HEK293 (cell line): ENCODE data around the gene FGD4.

Experiments
- CTCF ChIA-PET: fragments of 350-600 bp; formaldehyde crosslinking; extraction: SDS; loops from one replicate; lab custom pipeline; 2021; ENCODE audit warnings: antibody characterized with exemption; lab: Yijun Ruan, JAX
- POLR2A ChIA-PET: fragments of 300-600 bp; formaldehyde crosslinking; extraction: SDS; loops from one replicate; lab custom pipeline; 2020; ENCODE audit warnings: antibody characterized with exemption, inconsistent platforms; lab: Yijun Ruan, JAX
- H3K27ac ChIP-seq: fragments of 200-500 bp; sonication (Bioruptor generic); 2 replicates; pipeline ENCODE4 v1.5.1; 2014; ENCODE audit warnings: low read depth, low read length, control low read depth, inconsistent platforms; ENCODE audit errors: extremely low read depth
- H3K36me3 ChIP-seq, 2 experiments: fragments of 200-500 bp in 1 of 2; sonication (Bioruptor generic) in 1 of 2; 1 replicate in 1 of 2; 2 replicates in 1 of 2; pipeline ENCODE4 v1.5.1; 2014 to 2017; ENCODE audit warnings: inconsistent platforms in 2 of 2, low read length in 2 of 2; ENCODE audit not compliant: control insufficient read depth in 2 of 2, insufficient read depth in 1 of 2
- H3K4me1 ChIP-seq: fragments of 200-500 bp; sonication (Bioruptor generic); 2 replicates; pipeline ENCODE4 v1.5.1; 2014; ENCODE audit warnings: mild to moderate bottlenecking, low read length, inconsistent platforms; ENCODE audit not compliant: control insufficient read depth, insufficient read depth
- H3K4me3 ChIP-seq: 2 replicates; pipeline ENCODE4 v1.5.1; 2011; ENCODE audit warnings: low read depth, mild to moderate bottlenecking, control low read depth, low read length, moderate library complexity
- H3K9me3 ChIP-seq: fragments of 200-500 bp; sonication (Bioruptor generic); 2 replicates; pipeline ENCODE4 v1.5.1; 2014; ENCODE audit warnings: low read depth, low read length, inconsistent platforms; ENCODE audit not compliant: control insufficient read depth, insufficient read depth
- EGR2 ChIP-seq: fragments of 450-650 bp; formaldehyde crosslinking; IDR thresholded peaks from 2 replicates; pipeline ENCODE4 v1.5.1; 2016; ENCODE audit warnings: low read depth, missing biosample characterization, missing genetic modification characterization
- GLIS1 ChIP-seq: fragments of 450-650 bp; formaldehyde crosslinking; IDR thresholded peaks from 2 replicates; pipeline ENCODE4 v1.5.1; 2016; ENCODE audit warnings: missing biosample characterization, missing genetic modification characterization
- HOXC10 ChIP-seq: sonication (generic); formaldehyde crosslinking; IDR thresholded peaks from 2 replicates; pipeline ENCODE4 v1.8.1; 2023; ENCODE audit warnings: mild to moderate bottlenecking, missing genetic modification reagents
- HOXD13 ChIP-seq: sonication (generic); formaldehyde crosslinking; IDR thresholded peaks from 2 replicates; pipeline ENCODE4 v1.8.0; 2022; ENCODE audit warnings: missing genetic modification reagents, borderline replicate concordance
- KLF8 ChIP-seq: fragments of 450-650 bp; formaldehyde crosslinking; IDR thresholded peaks from 2 replicates; pipeline ENCODE4 v1.5.1; 2016; ENCODE audit warnings: missing biosample characterization, missing genetic modification characterization
- ZBTB20 ChIP-seq: fragments of 450-650 bp; formaldehyde crosslinking; IDR thresholded peaks from 2 replicates; pipeline ENCODE4 v1.5.1; 2016; ENCODE audit warnings: missing biosample characterization, missing genetic modification characterization
- ZFHX2 ChIP-seq: fragments of 450-650 bp; formaldehyde crosslinking; conservative IDR thresholded peaks from 2 replicates; pipeline ENCODE4 v1.5.1; 2016; ENCODE audit warnings: missing biosample characterization, missing genetic modification characterization
- ZFP37 ChIP-seq: fragments of 450-650 bp; formaldehyde crosslinking; IDR thresholded peaks from 2 replicates; pipeline ENCODE4 v1.5.1; 2016; ENCODE audit warnings: missing biosample characterization, missing genetic modification characterization
- ZNF133 ChIP-seq: fragments of 450-650 bp; formaldehyde crosslinking; IDR thresholded peaks from 2 replicates; pipeline ENCODE4 v1.5.1; 2016; ENCODE audit warnings: missing biosample characterization, missing genetic modification characterization
- ZNF138 ChIP-seq: fragments of 450-650 bp; formaldehyde crosslinking; IDR thresholded peaks from 2 replicates; pipeline ENCODE4 v1.5.1; 2016; ENCODE audit warnings: missing biosample characterization, missing genetic modification characterization, borderline replicate concordance
- ZNF302 ChIP-seq: fragments of 450-650 bp; formaldehyde crosslinking; IDR thresholded peaks from 2 replicates; pipeline ENCODE4 v1.5.1; 2016; ENCODE audit warnings: missing biosample characterization, missing genetic modification characterization, low read depth
- ZNF311 ChIP-seq: fragments of 450-650 bp; formaldehyde crosslinking; IDR thresholded peaks from 2 replicates; pipeline ENCODE4 v1.5.1; 2017; ENCODE audit warnings: missing biosample characterization, missing genetic modification characterization, borderline replicate concordance
- ZNF324 ChIP-seq: fragments of 450-650 bp; formaldehyde crosslinking; IDR thresholded peaks from 2 replicates; pipeline ENCODE4 v1.5.1; 2016; ENCODE audit warnings: missing biosample characterization, missing genetic modification characterization
- ZNF341 ChIP-seq: fragments of 450-650 bp; formaldehyde crosslinking; IDR thresholded peaks from 2 replicates; pipeline ENCODE4; 2016; ENCODE audit warnings: low read depth, missing biosample characterization, missing genetic modification characterization
- ZNF354C ChIP-seq: fragments of 450-650 bp; formaldehyde crosslinking; IDR thresholded peaks from 2 replicates; pipeline ENCODE4 v1.5.1; 2016; ENCODE audit warnings: missing biosample characterization, missing genetic modification characterization, low read depth, borderline replicate concordance
- ZNF391 ChIP-seq: fragments of 450-650 bp; formaldehyde crosslinking; IDR thresholded peaks from 2 replicates; pipeline ENCODE4 v1.5.1; 2016; ENCODE audit warnings: low read depth, missing biosample characterization, missing genetic modification characterization, borderline replicate concordance
- ZNF426 ChIP-seq: fragments of 450-650 bp; formaldehyde crosslinking; IDR thresholded peaks from 2 replicates; pipeline ENCODE4 v1.5.1; 2017; ENCODE audit warnings: missing biosample characterization, missing genetic modification characterization, mild to moderate bottlenecking, inconsistent platforms, moderate library complexity
- ZNF510 ChIP-seq: fragments of 450-650 bp; formaldehyde crosslinking; IDR thresholded peaks from 2 replicates; pipeline ENCODE4 v1.5.1; 2018; ENCODE audit warnings: mild to moderate bottlenecking, missing genetic modification characterization, missing biosample characterization; ENCODE audit not compliant: insufficient replicate concordance
- ZNF549 ChIP-seq: fragments of 450-650 bp; IDR thresholded peaks from 2 replicates; pipeline ENCODE4 v1.5.1; 2018; ENCODE audit warnings: missing biosample characterization, missing genetic modification characterization, mild to moderate bottlenecking, inconsistent platforms, moderate library complexity
- ZNF621 ChIP-seq: fragments of 450-650 bp; formaldehyde crosslinking; IDR thresholded peaks from 2 replicates; pipeline ENCODE4 v1.5.1; 2017; ENCODE audit warnings: missing biosample characterization, missing genetic modification characterization
- ZNF626 ChIP-seq: fragments of 450-650 bp; sonication (Bioruptor Pico); formaldehyde crosslinking; IDR thresholded peaks from 2 replicates; pipeline ENCODE4 v1.5.1; 2018; ENCODE audit warnings: missing biosample characterization, missing genetic modification characterization, inconsistent platforms
- ZNF658 ChIP-seq: fragments of 450-650 bp; formaldehyde crosslinking; IDR thresholded peaks from 2 replicates; pipeline ENCODE4; 2016; ENCODE audit warnings: missing biosample characterization, missing genetic modification characterization
- ZNF791 ChIP-seq: fragments of 450-650 bp; formaldehyde crosslinking; IDR thresholded peaks from 2 replicates; pipeline ENCODE4 v1.5.1; 2016; ENCODE audit warnings: missing biosample characterization, missing genetic modification characterization
- ZXDB ChIP-seq: fragments of 450-650 bp; formaldehyde crosslinking; IDR thresholded peaks from 2 replicates; pipeline ENCODE4 v1.5.1; 2016; ENCODE audit warnings: missing biosample characterization, missing genetic modification characterization
- TF ChIP-seq, protein P1 (sequence below): fragments of 450-650 bp; formaldehyde crosslinking; IDR thresholded peaks from 2 replicates; pipeline ENCODE4 v1.5.1; 2016; ENCODE audit warnings: missing biosample characterization, missing genetic modification characterization
- TF ChIP-seq, protein P2 (sequence below): fragments of 450-650 bp; formaldehyde crosslinking; IDR thresholded peaks from 2 replicates; pipeline ENCODE4 v1.5.1; 2016; ENCODE audit warnings: missing biosample characterization, missing genetic modification characterization
- TF ChIP-seq, protein P3 (sequence below): IDR thresholded peaks from 2 replicates; pipeline ENCODE4 v1.6.1; 2011; ENCODE audit warnings: mild to moderate bottlenecking, low read depth, low read length, borderline replicate concordance
- TF ChIP-seq, protein P4 (sequence below): fragments of 450-650 bp; formaldehyde crosslinking; IDR thresholded peaks from 2 replicates; pipeline ENCODE4 v1.5.1; 2016; ENCODE audit warnings: missing biosample characterization, missing genetic modification characterization
- TF ChIP-seq, protein P5 (sequence below): fragments of 450-650 bp; formaldehyde crosslinking; IDR thresholded peaks from 2 replicates; pipeline ENCODE4 v1.5.1; 2016; ENCODE audit warnings: missing biosample characterization, missing genetic modification characterization
- TF ChIP-seq, protein P6 (sequence below): sonication (generic); formaldehyde crosslinking; IDR thresholded peaks from 2 replicates; pipeline ENCODE4 v1.8.1; 2022; ENCODE audit warnings: mild to moderate bottlenecking, moderate library complexity, missing genetic modification reagents

FGD4 gene

DNA sequence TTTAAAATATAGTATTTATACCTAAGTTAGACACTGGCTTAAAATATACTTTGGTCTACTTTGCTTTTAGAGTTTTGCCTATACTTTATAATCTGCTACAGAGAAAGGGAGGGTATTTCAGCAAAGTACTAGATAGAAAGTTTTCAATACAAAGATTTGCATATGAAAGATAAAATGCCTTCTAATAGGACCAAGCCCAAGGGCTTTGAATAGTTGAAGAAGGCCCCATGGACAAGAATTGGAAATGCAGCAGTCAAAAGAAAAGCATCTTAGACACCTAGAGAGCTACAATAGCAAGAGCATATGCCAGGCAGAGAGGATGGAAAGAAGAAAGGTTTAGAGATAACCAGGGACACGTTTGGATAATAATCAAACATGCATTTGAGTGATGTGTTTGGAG is 196.7 kb downstream of the FGD4 start:
- no peaks in the 10 kb centered on the region for H3K36me3 ChIP-seq
- H3K4me3 ChIP-seq: no peak overlapping the region
- ChIA-PET POLR2A (no interaction called here), CTCF (no interaction called here)
- no peak overlapping the region for H3K27ac ChIP-seq
- no peaks in the 10 kb centered on the region for H3K4me1 ChIP-seq
- no peak for TF ChIP-seq ZNF324 (tag by site-specific recombination)
- TF ChIP-seq, protein P1, sequence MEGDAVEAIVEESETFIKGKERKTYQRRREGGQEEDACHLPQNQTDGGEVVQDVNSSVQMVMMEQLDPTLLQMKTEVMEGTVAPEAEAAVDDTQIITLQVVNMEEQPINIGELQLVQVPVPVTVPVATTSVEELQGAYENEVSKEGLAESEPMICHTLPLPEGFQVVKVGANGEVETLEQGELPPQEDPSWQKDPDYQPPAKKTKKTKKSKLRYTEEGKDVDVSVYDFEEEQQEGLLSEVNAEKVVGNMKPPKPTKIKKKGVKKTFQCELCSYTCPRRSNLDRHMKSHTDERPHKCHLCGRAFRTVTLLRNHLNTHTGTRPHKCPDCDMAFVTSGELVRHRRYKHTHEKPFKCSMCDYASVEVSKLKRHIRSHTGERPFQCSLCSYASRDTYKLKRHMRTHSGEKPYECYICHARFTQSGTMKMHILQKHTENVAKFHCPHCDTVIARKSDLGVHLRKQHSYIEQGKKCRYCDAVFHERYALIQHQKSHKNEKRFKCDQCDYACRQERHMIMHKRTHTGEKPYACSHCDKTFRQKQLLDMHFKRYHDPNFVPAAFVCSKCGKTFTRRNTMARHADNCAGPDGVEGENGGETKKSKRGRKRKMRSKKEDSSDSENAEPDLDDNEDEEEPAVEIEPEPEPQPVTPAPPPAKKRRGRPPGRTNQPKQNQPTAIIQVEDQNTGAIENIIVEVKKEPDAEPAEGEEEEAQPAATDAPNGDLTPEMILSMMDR (tag by site-specific recombination): no peak
- no peak for TF ChIP-seq ZFHX2 (tag by site-specific recombination)
- TF ChIP-seq ZNF549 (tag by site-specific recombination): no peak
- no peak for TF ChIP-seq ZNF510 (tag by site-specific recombination)
- TF ChIP-seq ZBTB20 (tag by site-specific recombination): no peak
- TF ChIP-seq EGR2 (tag by site-specific recombination): no peak
- TF ChIP-seq ZNF658 (tag by site-specific recombination): no peak
- TF ChIP-seq ZNF621 (tag by site-specific recombination): no peak
- TF ChIP-seq, protein P2, sequence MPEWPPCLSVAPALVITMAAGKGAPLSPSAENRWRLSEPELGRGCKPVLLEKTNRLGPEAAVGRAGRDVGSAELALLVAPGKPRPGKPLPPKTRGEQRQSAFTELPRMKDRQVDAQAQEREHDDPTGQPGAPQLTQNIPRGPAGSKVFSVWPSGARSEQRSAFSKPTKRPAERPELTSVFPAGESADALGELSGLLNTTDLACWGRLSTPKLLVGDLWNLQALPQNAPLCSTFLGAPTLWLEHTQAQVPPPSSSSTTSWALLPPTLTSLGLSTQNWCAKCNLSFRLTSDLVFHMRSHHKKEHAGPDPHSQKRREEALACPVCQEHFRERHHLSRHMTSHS: no peak
- TF ChIP-seq HOXD13 (CRISPR knock-in tag): no peak
- no peaks in the 10 kb centered on the region for H3K9me3 ChIP-seq

DNA sequence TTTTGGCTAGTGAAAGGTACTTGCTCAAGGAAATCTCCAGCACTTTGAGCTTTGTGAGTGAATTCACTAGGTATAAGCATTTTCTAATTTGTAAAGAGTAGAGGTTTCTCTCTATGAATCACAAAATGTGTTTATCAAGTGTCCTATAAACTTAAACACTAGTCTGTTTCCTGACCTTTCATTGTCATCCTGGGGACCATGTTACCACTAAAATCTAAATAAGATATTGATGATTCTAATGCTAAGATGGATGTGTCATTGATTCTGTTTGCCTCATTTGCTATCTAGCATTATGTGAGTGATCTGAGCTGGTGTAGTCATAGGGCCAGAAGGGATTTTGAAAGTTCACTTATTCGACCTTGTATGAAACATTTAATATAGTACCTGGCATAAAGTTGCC is 199.3 kb downstream of the FGD4 start:
- POLR2A ChIA-PET: no interaction called here
- CTCF ChIA-PET: interaction anchor here (0.9 kb wide), 1 partner anchor 126 kb away, joined by 5 read pairs; no protein-coding TSS in a partner anchor

DNA sequence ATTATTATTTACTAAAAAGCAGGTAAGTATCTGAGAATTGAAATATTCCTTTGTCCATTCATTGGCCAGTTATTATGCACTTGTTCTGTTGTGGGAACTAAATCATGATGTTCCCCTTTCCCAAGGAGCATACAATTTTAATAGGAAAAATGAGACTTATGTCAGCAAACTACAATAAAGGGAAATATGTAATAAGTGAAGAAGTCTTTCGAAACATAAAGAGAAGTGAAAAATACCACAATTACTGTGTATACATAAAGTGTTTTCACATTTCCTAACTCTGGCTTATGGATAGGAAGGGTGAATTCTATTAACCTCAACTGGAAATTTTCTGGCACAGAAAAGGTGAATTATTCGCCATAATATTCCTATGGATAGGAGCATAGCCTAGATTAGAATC is 201.3 kb downstream of the FGD4 start:
- H3K4me3 ChIP-seq: no peak overlapping the region
- POLR2A ChIA-PET: no interaction called here
- H3K4me1 ChIP-seq: no peaks in the 10 kb centered on the region
- no peak overlapping the region for H3K27ac ChIP-seq
- H3K9me3 ChIP-seq: no peaks in the 10 kb centered on the region
- no peaks in the 10 kb centered on the region; a peak in 1 of 3 replicates for H3K36me3 ChIP-seq
- CTCF ChIA-PET: no interaction called here
- TF ChIP-seq, protein P3, sequence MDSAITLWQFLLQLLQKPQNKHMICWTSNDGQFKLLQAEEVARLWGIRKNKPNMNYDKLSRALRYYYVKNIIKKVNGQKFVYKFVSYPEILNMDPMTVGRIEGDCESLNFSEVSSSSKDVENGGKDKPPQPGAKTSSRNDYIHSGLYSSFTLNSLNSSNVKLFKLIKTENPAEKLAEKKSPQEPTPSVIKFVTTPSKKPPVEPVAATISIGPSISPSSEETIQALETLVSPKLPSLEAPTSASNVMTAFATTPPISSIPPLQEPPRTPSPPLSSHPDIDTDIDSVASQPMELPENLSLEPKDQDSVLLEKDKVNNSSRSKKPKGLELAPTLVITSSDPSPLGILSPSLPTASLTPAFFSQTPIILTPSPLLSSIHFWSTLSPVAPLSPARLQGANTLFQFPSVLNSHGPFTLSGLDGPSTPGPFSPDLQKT: no peak
- TF ChIP-seq ZNF302 (tag by site-specific recombination): no peak
- TF ChIP-seq, protein P4, sequence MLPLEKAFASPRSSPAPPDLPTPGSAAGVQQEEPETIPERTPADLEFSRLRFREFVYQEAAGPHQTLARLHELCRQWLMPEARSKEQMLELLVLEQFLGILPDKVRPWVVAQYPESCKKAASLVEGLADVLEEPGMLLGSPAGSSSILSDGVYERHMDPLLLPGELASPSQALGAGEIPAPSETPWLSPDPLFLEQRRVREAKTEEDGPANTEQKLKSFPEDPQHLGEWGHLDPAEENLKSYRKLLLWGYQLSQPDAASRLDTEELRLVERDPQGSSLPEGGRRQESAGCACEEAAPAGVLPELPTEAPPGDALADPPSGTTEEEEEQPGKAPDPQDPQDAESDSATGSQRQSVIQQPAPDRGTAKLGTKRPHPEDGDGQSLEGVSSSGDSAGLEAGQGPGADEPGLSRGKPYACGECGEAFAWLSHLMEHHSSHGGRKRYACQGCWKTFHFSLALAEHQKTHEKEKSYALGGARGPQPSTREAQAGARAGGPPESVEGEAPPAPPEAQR: no peak
- TF ChIP-seq, protein P5, sequence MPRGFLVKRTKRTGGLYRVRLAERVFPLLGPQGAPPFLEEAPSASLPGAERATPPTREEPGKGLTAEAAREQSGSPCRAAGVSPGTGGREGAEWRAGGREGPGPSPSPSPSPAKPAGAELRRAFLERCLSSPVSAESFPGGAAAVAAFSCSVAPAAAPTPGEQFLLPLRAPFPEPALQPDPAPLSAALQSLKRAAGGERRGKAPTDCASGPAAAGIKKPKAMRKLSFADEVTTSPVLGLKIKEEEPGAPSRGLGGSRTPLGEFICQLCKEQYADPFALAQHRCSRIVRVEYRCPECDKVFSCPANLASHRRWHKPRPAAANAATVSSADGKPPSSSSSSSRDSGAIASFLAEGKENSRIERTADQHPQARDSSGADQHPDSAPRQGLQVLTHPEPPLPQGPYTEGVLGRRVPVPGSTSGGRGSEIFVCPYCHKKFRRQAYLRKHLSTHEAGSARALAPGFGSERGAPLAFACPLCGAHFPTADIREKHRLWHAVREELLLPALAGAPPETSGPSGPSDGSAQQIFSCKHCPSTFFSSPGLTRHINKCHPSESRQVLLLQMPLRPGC (tag by site-specific recombination): no peak
- no peak for TF ChIP-seq ZNF311 (tag by site-specific recombination)
- no peak for TF ChIP-seq ZNF791 (tag by site-specific recombination)

More for the DNA sequence above, 199.3 kb downstream of the FGD4 start:
- Histone ChIP-seq H3K9me3 (no peaks in the 10 kb centered on the region), H3K27ac (no peak overlapping the region), H3K4me1 (no peaks in the 10 kb centered on the region), H3K36me3 (no peaks in the 10 kb centered on the region; a peak in 1 of 3 replicates), H3K4me3 (no peak overlapping the region)
- TF ChIP-seq HOXC10 (CRISPR knock-in tag) (no peak), ZXDB (tag by site-specific recombination) (no peak), ZNF354C (tag by site-specific recombination) (no peak), ZFP37 (tag by site-specific recombination) (no peak), ZNF138 (tag by site-specific recombination) (no peak), ZNF133 (no peak), ZFHX2 (tag by site-specific recombination) (no peak), ZNF391 (no peak), KLF8 (tag by site-specific recombination) (no peak), GLIS1 (tag by site-specific recombination) (no peak), ZNF341 (no peak), ZNF626 (tag by site-specific recombination) (no peak), ZNF426 (tag by site-specific recombination) (no peak)
- TF ChIP-seq, protein P2: no peak
- TF ChIP-seq, protein P6, sequence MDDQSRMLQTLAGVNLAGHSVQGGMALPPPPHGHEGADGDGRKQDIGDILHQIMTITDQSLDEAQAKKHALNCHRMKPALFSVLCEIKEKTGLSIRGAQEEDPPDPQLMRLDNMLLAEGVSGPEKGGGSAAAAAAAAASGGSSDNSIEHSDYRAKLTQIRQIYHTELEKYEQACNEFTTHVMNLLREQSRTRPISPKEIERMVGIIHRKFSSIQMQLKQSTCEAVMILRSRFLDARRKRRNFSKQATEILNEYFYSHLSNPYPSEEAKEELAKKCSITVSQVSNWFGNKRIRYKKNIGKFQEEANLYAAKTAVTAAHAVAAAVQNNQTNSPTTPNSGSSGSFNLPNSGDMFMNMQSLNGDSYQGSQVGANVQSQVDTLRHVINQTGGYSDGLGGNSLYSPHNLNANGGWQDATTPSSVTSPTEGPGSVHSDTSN (CRISPR knock-in tag): no peak
